OCI-M1 (cell line): ENCODE data around the gene FTO.

Experiments
- DNase-seq: peaks from one replicate; lab custom pipeline; 2025; lab: John Stamatoyannopoulos, UW

The FTO gene

DNA sequence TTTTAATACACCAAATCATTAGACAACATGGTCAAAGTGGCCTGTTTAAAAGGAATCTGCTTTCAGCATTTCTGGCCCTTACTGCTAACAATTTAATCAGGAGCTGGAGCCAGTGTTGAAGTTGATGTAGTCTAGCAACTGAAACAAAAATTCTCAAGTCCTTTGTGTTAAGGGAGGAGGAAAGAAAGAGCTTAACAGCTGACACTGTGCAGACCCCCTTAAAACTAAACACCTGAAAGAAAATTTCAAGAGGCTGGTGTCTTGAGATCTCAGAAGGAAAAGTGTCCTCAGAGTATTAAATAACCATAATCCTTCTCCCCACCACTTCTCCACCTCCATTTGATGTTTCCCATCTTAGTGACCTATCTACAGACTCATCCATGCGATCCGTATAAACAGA is 232.1 kb downstream of the FTO start:
- DNase-seq, result no peak

DNA sequence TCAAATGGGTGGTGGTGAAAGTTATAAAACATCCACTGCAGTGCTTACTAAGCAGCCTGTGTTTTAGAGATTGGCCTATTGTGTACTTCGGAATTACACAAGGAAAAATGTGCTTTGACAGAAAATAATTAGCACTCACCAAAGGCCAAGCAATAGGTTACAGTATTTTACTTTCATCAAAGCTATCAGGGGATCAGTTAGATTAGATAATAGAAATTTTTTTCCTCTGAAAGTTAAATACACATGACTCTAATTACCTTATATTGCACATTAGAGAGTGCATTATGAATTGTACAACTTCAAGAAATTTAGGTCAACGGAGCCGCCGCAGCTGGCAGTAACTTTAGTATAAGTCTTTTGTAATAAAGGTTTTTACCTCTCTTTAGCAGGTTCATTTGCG is 232.6 kb downstream of the FTO start:
- no peak for DNase-seq

DNA sequence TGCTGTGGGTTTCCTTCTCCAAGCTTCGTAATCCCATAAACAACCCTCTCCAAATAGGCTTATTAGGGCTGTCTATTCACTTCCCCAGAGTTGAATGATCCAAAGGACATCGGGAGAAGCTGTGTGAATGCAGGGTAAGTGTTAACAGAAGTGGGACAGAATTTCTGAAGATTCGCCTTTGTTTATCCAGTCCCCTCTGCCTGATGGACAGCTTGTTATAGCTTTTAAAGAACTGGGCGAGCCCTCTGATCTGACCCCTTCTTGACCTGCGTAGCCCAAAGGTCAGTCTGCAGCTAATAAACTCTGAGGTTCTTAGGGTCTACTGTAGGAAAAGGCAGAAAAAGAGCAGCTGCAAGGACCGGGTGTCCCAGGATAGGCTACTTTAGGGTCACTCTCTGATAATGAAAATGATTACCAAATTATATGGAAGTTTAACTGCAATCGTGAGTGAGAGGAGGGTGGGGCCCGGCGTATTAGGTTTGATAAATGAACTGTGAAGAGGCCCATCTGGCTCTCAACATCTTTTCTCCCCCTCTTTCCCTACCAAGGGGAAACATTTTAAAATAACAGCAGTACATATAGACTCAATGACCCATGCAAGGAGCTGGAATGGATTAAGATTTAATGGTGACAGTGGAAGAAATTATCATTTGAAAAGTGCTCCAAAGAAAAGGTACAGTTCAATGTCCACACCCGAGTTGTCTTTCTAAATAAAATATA is 233.4 kb downstream of the FTO start:
- no peak for DNase-seq

DNA sequence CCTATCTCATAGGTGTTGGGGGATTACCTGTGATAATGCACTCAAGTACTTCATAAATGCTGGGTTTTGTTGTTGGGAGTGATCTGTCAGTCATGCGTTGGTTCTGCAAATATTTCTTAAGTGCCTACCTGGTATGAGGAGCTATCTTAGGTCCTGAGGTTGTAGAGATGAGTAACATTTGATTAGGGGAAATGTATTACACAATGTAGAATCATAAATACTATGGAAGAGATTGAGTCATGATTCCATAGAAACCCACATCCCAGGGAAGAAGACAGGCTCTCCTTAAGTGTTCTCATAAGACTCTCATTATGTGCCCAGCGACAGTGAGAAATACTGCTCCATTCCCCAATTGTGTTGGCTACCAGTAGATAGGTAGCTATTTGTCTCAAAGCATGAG is 240.1 kb downstream of the FTO start:
- DNase-seq, result no peak

DNA sequence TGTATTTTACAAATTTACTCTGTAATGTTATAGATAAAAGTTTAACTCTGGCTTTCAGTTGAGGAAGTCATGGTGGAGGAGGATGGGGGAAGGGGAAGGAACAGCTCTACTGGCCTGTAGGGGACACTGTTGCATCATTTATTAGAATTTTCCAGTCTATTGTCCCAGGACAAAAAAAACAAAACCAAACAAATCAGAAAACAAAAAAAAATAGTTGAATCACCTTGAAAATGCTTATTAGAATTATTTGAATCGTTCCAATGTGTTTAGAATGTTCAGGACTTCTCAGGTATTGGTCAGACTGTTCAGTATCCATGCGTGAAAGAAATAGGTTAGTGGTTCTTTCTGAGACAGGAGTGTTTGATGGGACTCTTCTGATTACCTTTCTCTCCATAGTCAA is 242.0 kb downstream of the FTO start:
- peak; percentile 72 for DNase-seq

DNA sequence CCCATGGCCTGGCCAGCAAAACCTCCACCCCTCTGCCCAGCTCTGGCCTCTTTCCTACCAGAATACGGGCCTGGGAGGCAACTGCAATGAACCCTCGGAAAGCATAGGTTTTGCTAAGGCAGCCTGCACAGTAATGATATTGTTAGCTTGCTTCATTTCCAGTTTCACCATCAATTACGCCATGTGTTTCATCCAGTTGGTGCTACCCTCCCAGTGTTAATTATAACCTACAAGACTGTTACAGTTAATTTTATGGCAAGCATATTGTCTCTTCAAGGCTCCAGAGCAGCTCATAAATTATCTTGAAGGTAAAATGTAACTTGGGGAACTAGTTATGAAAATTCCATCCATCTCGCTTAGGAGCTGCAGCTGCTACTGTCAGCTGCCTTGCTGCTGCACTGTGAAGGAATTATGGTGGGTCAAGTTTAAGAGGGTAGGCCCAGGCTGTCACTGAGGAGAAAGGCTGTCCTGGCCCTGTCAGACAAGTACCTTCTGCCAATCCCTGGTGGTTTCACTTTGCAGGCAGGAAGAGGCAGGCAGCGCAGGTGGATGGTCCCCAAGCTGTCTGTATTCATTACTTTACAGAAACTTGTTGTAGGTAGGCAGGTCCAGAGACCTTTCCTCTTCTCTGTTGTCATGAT is 242.9 kb downstream of the FTO start:
- no peak for DNase-seq

DNA sequence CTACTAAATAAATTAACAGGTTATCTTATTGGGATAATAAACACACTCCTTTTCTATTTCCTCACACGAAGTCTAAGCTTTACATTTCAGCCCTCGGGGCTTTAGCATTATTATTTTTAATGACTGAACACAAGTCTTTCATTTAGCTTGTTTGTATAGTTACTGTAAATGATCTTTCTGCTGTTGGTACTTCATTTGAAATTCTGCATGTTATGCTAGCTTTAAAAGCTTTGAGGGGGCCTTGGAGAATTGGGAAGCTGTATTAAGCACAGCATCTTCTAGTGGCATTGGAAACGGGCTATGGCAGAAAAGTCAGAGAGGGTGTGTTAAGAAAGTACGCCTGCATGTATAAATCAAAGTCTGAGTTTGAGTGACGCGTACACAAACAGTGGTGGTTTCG is 243.7 kb downstream of the FTO start:
- DNase-seq, result no peak

DNA sequence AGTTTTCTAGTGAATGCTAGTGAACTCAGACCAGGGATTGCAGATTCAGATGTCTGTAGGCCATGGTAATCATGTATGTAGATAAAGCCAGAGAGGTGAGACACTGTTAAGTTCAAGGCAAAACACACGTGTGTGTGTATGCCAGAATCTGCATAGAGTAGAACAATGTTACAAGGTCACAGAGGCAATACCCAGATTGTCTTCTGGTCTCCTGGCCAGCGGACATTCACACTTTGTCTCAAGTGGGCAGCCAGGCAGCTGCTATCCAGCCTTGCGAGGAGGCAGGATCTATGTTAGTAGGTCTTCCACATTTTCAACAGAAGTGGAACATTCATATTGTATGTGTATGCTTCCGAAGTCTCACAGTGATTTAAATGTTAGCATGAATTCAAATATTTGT is 244.4 kb downstream of the FTO start:
- no peak for DNase-seq

DNA sequence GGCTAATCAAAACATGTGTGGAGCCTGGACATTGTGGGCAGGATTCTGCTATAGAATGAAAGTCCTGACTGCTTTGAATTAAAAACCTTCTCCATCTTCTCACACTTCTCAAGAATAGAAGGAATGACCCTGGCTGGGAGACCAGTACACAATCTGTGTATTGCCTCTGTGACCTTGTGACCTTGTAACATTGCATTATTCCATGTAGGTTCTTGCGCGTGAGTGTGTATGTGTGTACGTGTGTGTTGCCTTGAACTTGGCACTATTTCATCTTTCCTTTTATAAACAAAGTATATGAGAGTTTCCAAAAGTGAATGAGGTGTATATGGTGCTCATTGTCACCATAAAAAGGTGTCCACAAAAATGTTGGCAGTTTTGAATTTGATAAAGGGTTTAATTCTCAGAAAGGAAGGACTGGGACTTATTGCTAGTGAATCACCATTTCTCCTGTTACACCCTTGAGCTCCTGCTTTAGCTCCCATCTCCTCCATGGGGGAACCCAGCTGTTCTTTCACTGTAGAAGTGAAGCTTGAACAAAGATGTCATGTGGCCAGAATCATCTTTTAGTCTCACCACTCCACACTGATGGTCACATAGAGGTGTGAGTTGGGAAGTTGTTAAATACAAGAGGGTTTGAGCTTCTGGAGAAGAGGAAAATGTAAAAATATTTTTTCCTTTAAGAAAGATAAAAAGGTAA is 244.9 kb downstream of the FTO start:
- no peak for DNase-seq

DNA sequence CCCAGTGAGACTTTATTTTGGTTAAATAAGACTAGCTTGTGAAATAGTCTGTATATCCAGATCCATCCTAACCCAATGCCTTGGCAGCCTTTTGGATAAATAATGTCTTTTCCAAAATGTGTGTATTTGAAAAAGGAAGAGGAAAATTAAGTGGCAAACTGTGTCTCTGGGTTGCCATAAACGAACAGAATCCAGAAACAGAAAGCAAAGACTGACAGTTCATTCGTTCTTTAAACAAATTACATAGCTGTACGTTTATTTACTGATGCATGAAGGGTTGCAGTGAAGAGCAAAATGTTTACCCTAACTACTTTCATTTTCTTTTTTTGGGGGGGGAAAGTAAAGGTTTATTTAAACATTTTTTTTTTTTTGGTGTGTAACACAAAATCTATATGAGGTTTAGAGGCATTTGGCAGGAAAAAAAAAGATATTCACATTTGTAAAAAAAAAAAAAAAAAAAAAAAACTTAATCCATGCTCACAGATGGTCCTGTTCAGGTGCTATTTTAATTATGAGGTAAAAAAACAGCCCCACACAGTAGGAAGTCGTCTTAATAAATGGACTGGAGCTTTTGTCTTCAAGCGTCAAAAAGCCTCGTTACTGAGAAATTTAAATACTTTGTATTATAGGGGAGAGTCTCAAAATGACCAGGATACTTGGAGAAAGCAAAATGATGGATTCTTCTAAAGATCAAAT is 245.9 kb downstream of the FTO start:
- no peak for DNase-seq

DNA sequence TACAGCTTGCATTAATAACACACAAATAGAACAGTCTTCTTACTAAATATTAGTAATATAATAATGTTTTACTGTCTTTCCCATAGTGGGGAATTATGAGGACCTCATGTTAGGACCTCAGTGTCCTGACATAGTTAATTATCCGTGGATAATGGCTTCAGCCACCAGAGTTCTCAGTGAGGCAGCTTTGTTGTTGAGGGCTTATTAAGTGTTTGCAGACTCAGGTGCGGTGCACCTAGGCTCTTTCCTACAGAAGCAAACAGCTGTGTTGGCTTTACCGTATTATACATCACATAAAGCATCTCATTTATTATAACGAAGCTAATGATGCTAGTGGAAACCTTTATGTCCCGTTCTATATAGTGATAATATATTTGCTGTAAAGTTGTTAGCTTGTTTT is 246.7 kb downstream of the FTO start:
- DNase-seq, result no peak

DNA sequence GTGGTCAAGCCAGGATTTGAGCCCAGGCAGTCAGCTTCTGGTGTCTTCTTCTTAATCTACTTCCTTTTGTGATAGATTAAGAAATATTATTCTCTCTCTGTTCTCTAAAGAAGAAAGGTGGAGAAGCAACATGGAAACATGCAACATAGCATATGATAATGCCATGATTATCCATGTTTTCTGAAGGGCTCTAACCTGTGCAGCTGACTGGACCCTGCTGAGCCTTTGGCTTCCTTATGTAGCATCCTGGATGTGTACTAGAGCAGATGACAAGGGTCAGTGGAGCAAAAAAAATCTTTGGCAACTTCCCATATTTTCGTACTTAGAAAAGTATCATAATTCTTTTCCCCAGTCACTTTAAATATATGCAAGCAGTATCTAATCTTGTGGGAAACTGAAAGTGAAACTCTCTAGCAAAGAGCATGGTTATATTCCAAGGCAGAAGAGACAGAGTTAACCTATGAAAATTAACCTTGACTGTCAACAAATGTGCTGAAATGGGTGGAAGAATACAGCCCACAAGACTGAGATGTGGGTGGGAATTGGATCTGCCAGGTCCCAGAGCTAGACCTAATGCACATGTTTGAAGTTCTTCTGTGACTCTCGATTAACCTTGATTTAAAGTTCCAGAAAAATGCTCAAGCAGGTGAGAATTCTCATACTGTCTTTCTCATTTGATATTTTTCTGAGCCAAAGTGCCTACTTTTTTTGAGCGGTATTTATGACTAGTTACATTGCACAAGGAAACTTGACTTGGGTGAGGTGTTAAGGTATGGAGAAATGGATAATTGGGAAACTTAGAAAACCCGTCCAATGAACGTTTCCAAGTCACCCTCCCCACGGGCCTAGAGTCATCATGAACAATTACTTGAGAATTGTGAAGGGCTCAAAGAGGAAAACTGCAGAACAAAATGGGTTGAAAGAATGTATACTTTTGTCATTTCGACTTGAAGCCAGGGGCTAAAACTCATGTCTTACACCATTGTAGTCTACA is 248.6 kb downstream of the FTO start:
- DNase-seq, result peak; percentile 89

DNA sequence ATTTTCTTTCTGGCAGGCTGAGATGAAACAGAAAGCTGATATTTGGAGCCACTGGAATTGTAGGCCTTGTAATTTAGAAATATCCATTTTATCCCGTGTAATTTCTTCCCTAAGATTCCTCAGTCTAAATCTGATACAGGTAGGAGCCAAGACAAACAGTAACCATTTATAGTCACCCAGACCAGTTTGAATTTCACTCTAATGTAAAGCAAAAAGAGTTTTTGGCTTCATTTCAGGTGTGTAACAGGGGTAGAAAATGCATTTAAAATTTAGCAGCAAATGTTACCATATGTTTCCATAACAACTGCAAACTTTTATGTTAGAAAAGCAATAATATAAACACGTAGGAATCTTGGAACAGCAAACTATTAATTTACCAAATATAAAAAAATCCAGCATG is 249.4 kb downstream of the FTO start:
- DNase-seq, result no peak

DNA sequence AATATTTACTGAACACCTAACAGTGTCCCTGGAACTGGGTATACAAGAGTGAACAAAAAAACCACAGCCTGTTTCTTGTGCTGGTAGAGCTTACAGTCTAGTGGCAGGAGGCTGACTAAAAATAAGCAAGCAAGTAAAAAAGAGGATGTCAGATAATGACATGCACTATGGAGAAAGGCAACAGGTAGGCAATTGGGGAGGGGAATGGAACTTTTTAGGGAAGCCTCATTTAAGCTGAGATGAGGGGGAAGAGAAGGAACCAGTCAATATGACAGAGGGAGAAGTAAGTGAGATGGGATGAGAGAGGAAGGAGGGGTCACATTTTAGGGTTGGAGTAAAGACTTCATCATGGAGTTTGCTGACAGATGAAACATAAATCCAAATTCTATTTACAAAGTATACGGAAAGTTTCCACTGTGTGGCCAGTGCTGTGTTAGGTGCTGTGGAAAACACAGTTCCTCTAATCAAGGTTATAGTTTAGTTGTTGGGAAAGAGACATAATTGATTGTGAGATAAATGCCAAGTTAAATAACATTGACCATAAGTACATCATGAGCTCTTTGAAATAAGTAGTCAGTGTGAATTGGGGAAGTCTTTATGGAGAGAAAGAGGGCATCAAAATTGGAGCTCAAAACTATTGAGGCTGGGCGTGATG is 251.4 kb downstream of the FTO start:
- DNase-seq, result peak; percentile 1

DNA sequence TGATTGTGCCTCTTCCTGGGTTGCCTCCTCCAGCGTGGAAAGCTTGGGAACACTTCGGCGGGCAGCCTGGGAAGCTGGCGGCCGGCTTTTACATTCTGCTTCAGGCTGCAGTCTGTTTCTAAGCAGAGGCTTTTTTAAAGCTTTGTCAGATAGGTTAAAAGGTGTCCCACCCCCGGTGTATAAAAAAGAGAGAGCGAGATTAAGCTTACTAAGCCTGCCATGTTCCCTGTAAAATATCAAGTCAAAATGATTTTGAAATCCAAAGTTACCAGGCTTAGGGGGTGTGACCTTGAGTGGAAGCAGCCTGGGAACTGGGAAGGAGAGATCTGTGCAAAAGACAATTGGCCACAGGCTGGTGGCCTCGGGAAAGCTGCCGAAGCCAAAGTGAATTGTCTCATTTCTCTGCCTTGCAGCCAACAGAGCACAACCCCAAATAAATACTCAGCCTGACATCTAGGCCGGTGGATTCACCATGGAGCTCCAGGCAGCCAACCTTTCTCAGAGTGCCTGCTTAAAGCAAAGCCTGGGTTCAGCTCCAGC is 254.5 kb downstream of the FTO start:
- no peak for DNase-seq

DNA sequence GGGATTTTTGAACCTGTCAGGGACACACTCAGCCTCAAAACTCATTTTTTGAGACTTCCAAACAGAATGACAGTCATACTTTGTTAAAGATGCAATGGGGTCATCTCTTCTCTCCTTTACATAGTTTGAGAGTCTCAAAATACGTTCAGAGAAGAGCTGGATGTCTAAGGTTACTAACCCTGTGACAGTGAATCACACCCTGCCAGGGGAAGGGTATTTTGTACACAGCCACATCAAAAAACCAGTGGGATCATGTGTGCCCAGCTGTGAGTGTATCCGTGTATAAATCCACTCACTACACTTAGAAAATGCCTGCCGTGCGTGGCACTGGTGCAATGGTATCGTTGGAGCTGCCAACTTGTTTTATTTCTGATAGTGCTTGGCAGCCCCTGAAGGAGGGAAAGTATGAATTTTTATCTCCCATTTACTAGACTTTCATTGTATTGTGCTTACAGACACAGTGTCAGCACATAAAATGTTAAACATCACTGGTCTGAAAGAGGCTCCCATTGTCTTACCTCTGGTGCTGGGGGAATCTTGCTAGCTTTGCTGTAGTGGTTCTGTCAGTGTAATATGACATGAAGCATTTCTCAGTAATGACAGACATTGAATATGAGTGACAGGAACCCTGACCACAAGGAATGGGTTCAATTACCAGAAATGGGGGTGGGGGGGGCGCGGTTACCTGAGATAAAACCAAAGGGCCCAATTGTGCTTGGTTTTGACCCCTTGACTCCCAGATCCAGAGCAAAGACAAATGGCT is 256.3 kb downstream of the FTO start:
- no peak for DNase-seq

DNA sequence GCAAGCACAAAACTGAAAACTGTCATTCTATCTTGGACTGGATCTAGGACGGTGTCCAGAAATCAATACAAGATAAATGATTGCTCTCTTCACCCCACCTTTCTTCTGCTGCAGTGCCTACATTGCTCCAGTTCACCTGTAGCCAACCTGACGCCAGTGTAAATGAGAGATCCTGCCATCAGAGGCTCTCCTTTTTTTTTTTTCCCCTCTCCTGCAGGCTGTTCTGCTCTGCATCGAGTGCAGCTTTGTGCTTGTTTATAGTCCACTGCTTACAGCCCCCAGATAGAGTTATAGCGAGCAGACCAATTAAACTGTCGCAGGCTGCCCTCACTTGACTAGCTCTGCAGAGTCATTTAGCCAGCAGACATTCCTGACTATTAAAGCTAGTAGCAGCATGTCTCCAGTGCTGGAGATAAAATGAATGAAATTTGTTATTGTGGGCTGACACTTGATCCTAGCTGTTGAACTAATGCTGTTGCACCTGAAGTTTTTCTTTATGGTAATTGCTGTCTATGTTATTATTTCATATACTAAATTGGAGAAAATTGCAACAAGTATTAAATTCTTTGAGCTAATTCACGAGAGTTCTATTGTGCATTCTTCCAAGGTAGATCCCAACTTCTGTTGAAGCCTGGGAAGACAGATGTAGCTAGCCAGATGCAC is 257.1 kb downstream of the FTO start:
- no peak for DNase-seq

DNA sequence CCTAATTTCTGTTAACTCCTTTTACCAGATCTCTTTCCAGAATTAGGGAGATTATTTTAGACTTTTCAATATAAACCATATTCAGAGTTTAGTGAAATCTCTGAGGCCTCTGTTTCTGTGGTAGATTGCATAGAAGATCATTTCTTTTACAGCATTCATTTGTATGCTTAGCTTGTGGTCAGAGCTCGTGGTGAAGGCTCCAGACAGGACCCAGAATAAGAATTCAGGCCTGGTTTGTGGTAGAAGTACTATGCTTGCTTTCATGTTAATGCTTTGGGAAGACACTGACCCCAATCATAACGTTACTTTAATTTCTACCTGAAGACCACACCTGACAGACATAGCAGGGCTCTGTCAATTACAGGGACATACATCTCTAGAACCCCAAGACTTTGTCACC is 258.1 kb downstream of the FTO start:
- DNase-seq, result no peak

DNA sequence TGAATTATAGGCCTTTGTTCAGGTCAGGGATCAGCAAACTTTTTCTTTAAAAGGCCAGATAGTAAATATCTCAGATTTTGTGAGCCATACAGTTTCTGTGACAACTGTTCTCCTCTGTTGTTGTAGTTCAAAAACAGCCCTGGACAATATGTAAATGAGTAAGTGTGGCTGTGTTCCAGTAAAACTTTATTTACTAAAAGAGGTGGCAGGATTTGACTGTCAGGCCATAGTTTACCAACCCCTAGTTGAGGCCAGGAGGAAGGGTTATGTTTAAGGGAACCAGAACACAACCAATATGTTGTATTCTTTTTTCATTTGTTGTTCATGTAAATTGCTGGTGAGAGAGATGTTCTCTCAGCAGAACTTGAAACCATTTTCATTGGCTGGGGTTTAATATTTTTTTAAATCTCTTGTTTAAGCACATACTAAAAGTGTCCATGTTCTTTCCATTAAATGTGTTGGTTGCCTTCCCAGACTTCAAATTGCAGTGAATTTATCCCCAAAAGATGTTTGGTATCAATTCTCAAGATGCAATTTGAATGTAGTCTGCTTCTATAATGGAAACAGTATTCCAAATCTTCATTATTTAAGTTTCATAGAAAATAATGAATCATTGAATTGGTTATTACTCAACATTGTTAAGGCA is 260.3 kb downstream of the FTO start:
- no peak for DNase-seq
